ENCODE results near the gene KRTAP4-16. TPM values are rescaled to one million over a fixed set of nuclear protein-coding genes. Genes with fewer than 3 reads are reported as not detected.
"Not testable (repeated sequence)": the region's sequence is repeated elsewhere in the genome, so short reads cannot be mapped to it uniquely, and the experiment has no call there.

KRTAP4-16 gene
- total RNA-seq, 1 donor from 2014 or later, result not detected

- peaks cover 43% of the 10 kb centered on the region for H3K4me1 Mint-ChIP-seq
- no peak for TF ChIP-seq CTCF (IDR thresholded peaks at IDR 0.05)
- no peaks in the 10 kb centered on the region for H3K36me3 Mint-ChIP-seq (ENCODE audit: low read depth)
- intact Hi-C loops (cut with micrococcal nuclease), result loop anchor here (5.0 kb wide), 1 partner anchor 201 kb away; no protein-coding TSS in a partner anchor
- H3K27ac Mint-ChIP-seq, result no peak overlapping the region
- H3K4me3 Mint-ChIP-seq, result no peak overlapping the region
- H3K9me3 Mint-ChIP-seq, result peaks cover 5% of the 10 kb centered on the region
- no peak for DNase-seq
- H3K27me3 Mint-ChIP-seq, result peaks cover 7% of the 10 kb centered on the region
- ChIA-PET CTCF (no interaction called here), POLR2A (interaction anchor here (0.6 kb wide), 1 partner anchor 403 kb away, joined by 3 read pairs; no protein-coding TSS in a partner anchor)
- no peak for ATAC-seq (ENCODE audit: low read depth)
Observed at GRCh38 chr17:41121742-41122141, 19.7 kb upstream of the KRTAP4-16 start.

GRCh38 chr17:41119696-41120690 is 18.0 kb upstream of the KRTAP4-16 start:
- ChIA-PET CTCF (interaction anchor here (0.8 kb wide), 1 partner anchor 202 kb away, joined by 3 read pairs; no protein-coding TSS in a partner anchor), POLR2A (interaction anchor here (1.0 kb wide), 1 partner anchor 202 kb away, joined by 3 read pairs; no protein-coding TSS in a partner anchor)
- Mint-ChIP-seq H3K27me3 (peaks cover 10% of the 10 kb centered on the region), H3K27ac (peak overlapping the region; percentile 81), H3K4me3 (peak overlapping the region; percentile 36), H3K4me1 (peaks cover 56% of the 10 kb centered on the region)
- peak; percentile 67 for ATAC-seq (ENCODE audit: low read depth)
- DNase-seq; H3K9me3 Mint-ChIP-seq; H3K36me3 Mint-ChIP-seq (ENCODE audit: low read depth): not testable (repeated sequence)
- intact Hi-C loops (cut with micrococcal nuclease), result loop anchor here (5.0 kb wide), 1 partner anchor 202 kb away; no protein-coding TSS in a partner anchor

GRCh38 chr17:41118721-41119120 is 16.7 kb upstream of the KRTAP4-16 start:
- Mint-ChIP-seq H3K4me1 (peaks cover 49% of the 10 kb centered on the region), H3K9me3 (peaks cover 3% of the 10 kb centered on the region), H3K4me3 (no peak overlapping the region), H3K27me3 (peaks cover 8% of the 10 kb centered on the region), H3K36me3 (ENCODE audit: low read depth) (no peaks in the 10 kb centered on the region), H3K27ac (no peak overlapping the region)
- TF ChIP-seq CTCF (IDR thresholded peaks at IDR 0.05), result no peak
- ChIA-PET POLR2A (no interaction called here), CTCF (no interaction called here)
- no peak for ATAC-seq (ENCODE audit: low read depth)
- DNase-seq, result no peak
- intact Hi-C loops (cut with micrococcal nuclease), result no loop called here

- ATAC-seq (ENCODE audit: low read depth); DNase-seq; CTCF ChIA-PET; H3K9me3 Mint-ChIP-seq; H3K4me3 Mint-ChIP-seq; H3K27me3 Mint-ChIP-seq; H3K27ac Mint-ChIP-seq; H3K36me3 Mint-ChIP-seq (ENCODE audit: low read depth); intact Hi-C loops (cut with micrococcal nuclease): not testable (repeated sequence)
- POLR2A ChIA-PET, result interaction anchor here (0.6 kb wide), 1 partner anchor 17 kb away, joined by 9 read pairs; no protein-coding TSS in a partner anchor
- peaks cover 43% of the 10 kb centered on the region for H3K4me1 Mint-ChIP-seq
Observed at GRCh38 chr17:41117846-41118386, 15.9 kb upstream of the KRTAP4-16 start, which contains the start of gene KRTAP4-11. Gene KRTAP4-11 (minus strand): TSS chr17:41118373. CDS start chr17:41118315, 58 bp downstream.

- DNase-seq (no peak), ATAC-seq (ENCODE audit: low read depth) (peak; percentile 57)
- Mint-ChIP-seq H3K36me3 (ENCODE audit: low read depth) (peaks cover 3% of the 10 kb centered on the region), H3K27me3 (peaks cover 3% of the 10 kb centered on the region), H3K4me3 (no peak overlapping the region), H3K9me3 (peaks cover 3% of the 10 kb centered on the region), H3K27ac (peak overlapping the region; percentile 65), H3K4me1 (peaks cover 40% of the 10 kb centered on the region)
- CTCF ChIA-PET, result no interaction called here
- TF ChIP-seq CTCF (IDR thresholded peaks at IDR 0.05), result no peak
- POLR2A ChIA-PET, result no interaction called here
- intact Hi-C loops (cut with micrococcal nuclease), result no loop called here
Observed at GRCh38 chr17:41116297-41116696, 14.3 kb upstream of the KRTAP4-16 start.
